Adipose tissue (tissue), 3 donors: ENCODE data around the gene ADARB2. TPM values are rescaled to one million over a fixed set of nuclear protein-coding genes. Genes with fewer than 3 reads are reported as not detected.
"Not testable (repeated sequence)": the region's sequence is repeated elsewhere in the genome, so short reads cannot be mapped to it uniquely, and the experiment has no call there.

ENCODE experiments used
- H3K27ac ChIP-seq: one replicate; pipeline ENCODE4 v1.5.1; 2013; ENCODE audit warnings: low read depth, low read length
- WGBS, 3 donors: extraction: QIAGEN DNeasy Blood & Tissue Kit; methylation state at CpG; one replicate each; pipeline ENCODE4 v1.1.7; 2013; 5-methylcytosine and 5-hydroxymethylcytosine counted together
- polyA plus RNA-seq, 3 donors: library from polyadenylated mRNA; stranded (reverse); fragments of 200-250 nt; gene quantifications; one replicate each; pipeline ENCODE4 v1.2.3, GENCODE V29; 2013
- donor health status: healthy with polysubstance abuse.
- donor health status: Bipolar disorder and iron deficiency.
- donor health status: healthy.

Gene ADARB2
- polyA plus RNA-seq, 3 donors, result 0.31 to 1.9 (median 0.56) TPM

DNA sequence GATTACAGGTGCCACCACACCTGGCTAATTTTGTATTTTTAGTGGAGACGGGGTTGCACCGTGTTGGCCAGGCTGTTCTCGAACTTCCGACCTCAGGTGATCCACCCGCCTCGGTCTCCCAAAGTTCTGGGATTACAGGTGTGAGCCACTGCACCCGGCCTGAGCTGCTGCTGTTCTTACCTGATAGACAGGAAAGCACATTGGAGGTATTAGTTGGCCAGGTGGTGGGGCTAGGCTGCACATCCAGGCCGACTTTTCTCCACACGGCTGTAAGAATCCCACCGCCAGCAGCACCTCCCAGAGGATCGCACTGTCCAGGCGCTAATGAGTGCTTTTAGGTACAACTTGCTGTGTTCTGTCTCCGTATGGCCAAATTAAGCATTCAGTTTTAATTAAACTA lies 568.6 kb downstream of the ADARB2 start:
- 85 to 88% (median 87%) methylated on average over 13 of the region's 13 CpGs for WGBS, 3 donors
- no peak overlapping the region for H3K27ac ChIP-seq

DNA sequence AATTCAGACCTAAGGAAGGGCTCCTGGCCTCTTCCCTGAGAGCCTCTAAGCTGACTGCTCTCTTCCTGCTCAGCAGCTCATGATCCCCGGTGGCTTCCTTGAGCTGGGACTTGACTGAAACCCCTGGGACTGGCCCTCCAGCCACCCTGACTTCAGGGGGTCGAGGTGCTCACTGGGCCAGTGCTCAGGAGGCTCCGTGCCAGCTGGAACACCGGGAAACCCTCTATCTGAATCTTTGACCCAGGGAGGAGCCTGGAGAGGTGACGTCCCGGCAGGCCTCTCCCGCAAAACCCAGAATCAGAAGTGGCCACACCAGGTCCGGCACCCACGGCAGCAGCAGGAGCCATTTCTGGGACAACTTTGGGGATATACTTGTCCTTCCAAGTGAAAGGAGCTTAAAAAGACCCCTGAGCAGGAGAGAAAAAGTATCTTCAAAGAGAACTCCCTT lies 570.5 kb downstream of the ADARB2 start:
- H3K27ac ChIP-seq, result no peak overlapping the region
- 80 to 88% (median 84%) methylated on average over 9 of the region's 9 CpGs for WGBS, 3 donors

DNA sequence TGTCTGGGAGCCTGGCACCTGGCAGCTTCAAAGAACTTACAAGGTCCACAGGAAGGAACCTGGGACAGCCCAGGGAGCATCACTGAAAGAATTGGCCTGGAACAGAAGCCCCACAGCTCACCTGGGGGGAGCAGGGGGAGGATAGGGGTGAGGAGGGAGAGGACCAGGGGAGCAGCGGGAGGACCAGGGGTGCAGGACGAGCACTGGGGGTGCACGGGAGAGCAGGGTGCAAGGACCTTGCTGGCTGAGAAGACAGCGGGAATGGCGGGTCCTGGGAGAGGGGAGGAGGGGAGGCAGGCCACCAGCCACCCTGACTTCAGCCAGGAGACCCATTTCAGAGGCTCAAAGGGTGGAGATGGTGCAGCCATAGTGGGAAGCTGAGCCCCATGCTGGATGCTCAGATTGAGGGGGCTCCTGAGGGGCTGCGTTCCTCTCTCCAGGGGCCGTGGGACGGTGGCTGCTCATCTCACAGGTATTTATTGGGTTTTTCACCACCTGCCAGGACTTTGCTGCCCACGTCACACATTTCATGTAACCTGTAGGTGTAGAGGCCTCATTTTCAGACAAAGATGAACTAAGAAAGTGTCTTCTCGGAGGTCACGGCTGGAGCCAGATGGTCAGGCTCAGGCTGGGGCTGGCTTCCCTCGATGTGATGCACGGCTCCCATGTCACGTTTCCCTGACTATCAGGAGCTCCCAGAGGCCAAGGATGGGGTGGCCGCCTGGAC lies 571.1 kb downstream of the ADARB2 start:
- WGBS, 3 donors, result 88 to 90% (median 88%) methylated on average over 14 to 15 of the region's 15 CpGs
- H3K27ac ChIP-seq, result no peak overlapping the region

DNA sequence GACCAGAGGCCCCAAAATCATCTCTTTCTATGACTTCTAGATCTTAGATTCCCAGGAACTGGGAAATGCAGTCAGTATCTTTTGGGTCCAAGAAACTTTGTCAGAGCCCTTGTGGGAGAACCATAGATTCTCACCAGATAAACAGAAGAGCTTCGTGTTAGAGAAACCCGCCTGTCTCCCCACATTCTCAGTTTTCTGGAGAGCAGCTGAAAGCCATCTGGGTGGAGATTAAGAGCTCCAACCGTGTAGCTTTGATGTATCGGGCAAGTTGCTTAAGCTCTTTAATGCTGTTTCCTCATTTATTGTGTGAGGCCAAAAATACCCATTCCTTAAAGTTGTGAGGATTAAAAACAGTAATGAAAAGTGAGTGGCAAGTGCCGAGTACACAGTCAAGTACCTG lies 573.5 kb downstream of the ADARB2 start:
- H3K27ac ChIP-seq, result no peak overlapping the region
- 70 to 72% (median 70%) methylated on average over 5 of the region's 5 CpGs for WGBS, 3 donors

DNA sequence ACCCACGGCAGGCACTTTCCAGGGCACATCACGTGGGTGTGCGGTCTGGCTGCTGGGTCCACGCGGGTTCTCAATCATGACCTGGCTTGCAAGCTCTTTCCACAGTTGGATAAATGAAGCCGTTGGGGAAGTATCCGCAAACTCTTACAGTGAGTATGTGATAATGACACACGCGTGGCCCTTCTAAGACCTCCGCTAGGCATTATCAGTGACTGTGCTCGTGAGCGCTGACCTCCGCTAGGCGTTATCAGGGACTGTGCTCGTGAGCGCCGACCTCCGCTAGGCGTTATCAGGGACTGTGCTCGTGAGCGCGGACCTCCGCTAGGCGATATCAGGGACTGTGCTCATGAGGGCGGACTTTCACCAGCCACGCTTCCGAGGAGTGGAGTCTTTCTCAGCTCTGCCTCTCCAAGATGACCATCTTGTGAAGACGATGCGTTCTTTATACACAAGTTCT lies 574.1 kb downstream of the ADARB2 start:
- no peak overlapping the region for H3K27ac ChIP-seq
- 90 to 92% (median 90%) methylated on average over 29 of the region's 29 CpGs for WGBS, 3 donors

DNA sequence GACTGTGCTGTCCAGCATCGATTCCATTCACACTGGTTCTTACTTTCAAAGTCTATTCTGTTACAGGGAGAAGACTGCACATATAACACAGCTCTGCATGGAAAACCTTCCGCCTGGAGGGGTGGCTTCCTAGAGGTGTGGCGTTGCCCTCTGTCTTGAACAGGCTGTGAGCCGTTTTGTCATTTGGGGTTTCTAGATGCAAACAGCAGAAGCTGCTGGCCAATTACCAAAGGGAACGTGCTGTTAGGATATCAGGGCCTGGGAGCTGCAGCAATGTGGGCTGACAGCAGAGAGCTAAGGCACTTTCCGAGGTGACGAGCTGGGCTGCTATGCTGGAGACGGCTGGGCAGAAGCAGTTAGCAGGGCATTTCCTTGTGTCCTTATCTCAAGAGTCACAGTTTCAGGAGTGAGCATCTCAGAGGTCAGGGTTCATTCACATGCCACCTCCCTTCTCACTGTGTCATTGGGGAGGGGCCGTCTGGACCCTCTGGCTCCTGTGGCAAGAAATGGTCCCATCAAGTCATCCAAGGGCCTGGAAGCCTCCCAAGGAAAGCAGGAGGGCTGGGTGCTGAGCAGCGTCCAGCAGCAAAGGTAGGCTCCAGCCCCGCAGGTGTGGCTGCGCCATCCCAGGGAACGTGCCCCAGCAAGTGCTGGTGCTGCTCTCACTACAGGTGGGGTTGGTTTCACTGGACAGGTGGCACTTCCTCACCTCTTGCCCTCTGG lies 574.7 kb downstream of the ADARB2 start:
- 69 to 75% (median 70%) methylated on average over 13 of the region's 13 CpGs for WGBS, 3 donors
- H3K27ac ChIP-seq, result no peak overlapping the region

DNA sequence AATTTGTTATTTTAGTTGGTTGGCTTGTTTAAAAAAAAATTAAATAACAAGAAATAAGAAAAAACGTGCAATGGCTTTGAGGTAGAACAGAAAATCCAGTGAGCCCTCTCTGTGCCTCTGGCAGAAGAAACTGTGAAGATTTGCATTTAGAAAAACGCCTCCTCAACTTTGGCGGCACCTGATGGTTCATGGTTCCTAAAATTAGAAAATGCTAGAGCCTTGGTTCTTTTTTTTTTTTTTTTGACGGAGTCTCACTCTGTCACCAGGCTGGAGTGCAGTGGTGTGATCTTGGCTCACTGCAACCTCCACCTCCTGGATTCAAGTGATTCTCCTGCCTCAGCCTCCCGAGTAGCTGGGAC lies 576.0 kb downstream of the ADARB2 start:
- H3K27ac ChIP-seq, result not testable (repeated sequence)
- WGBS, 3 donors, result 76 to 83% (median 78%) methylated on average over 5 of the region's 5 CpGs

DNA sequence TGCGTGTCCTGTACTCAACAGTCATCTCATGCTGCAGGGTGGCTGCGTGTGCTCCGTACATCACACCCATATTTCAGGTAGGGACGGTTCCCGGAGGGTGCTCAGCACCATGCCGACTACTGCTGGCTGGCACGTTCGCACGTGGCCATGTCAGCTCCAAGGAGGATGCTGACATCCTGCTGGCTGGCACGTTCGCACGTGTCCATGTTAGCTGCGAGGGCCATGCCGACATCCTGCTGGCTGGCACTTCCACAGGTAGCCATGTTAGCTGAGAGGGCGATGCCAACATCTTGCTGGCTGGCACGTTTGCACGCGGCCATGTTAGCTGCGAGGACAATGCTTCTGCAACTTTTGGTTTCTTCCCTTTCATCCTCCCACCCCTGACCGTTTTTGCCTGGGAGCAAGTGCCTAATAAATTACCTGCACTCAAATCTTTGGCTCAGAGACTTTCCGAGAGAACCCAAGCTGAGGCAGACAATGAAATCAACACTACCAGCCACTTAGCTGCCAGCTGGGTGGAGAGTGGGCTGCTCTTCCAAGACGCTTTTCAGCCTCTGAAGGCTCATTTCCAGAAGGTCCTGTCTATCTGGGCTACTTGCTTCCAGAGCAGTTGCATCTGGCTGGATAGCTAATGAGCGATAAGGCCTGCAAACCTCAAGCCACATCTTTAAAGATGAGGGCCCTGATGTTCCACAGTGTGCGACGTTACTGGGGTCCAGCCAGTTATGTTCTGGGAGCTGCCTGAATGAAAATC lies 576.6 kb downstream of the ADARB2 start:
- 88 to 89% (median 88%) methylated on average over 25 of the region's 25 CpGs for WGBS, 3 donors
- no peak overlapping the region for H3K27ac ChIP-seq

DNA sequence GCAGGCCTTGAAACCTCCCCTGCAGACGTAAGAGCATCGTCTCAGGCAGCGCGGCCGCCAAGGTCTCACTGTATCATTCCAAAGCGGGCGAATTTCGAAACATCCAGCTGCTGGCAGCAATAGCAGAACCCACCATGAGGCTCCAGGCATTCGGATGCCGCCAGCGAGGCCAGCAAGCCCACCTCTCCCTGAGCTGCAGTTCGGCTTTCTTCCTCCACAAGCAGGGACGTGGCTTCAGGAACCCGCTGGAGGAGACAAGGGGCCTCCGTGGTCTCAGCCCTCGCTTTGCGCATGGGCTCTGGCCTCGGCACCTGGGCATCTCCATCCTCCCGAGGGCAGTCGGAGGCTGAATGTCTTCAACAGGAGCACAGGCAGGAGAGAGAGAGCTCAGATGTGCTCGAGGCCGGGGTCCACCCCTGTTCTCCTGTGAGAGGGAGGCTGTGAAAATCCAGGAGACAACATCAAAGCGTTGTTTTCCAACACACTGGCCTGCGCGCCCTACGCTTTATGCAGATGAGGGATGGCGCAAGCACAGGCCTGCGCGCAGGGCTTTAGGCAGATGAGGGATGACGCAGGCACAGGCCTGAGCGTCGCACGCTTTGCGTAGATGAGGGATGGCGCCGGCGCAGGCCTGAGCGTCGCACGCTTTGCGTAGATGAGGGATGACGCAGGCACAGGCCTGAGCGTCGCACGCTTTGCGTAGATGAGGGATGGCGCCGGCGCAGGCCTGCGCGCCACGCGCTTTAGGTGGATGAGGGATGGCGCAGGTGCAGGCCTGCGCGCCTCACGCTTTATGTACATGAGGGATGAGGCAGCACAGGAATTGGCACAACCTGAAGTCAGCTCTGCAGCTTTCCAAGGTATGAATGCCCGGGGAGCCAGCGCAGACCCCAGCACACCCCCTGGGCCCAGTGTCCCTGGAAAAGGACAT lies 577.9 kb downstream of the ADARB2 start:
- no peak overlapping the region for H3K27ac ChIP-seq
- WGBS, 3 donors, result 79 to 89% (median 86%) methylated on average over 57 to 59 of the region's 59 CpGs

DNA sequence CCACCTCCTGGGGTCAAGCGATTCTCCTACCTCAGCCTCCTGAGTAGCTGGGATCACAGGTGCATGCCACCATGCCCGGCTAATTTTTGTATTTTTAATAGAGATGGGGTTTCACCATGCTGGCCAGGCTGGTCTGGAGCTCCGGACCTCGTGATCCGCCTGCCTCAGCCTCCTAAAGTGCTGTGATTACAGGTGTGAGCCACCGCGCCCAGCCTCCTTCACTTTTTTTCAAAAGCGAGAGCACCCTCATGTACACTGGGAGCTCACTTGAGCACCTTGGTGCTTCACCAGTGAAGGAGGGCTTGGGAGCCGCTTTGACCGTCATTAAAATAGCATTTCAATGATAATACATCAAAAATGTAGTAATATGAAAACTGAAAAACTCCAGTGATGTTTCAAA lies 578.8 kb downstream of the ADARB2 start:
- not testable (repeated sequence) for H3K27ac ChIP-seq
- WGBS, 3 donors, result 91 to 94% (median 94%) methylated on average over 10 of the region's 10 CpGs

DNA sequence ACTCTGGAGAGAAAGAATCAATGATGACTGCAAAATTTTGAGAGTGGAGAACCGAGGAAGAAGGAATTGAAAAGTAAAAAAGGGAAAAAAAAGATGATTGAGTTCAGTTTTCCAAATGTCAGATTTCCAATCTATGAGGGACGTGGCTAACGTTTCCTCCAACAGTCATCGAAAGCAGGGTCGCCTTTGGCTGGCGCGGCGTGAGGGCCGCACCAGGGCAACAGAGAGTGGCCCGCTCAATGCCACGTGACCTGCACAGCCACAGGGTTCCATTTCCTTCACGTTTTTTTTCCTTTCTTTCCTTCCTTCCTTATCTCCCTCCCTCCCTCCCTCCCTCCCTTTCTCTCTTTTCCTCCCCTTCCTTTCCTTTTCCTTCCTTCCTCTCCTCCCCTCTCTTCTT lies 579.3 kb downstream of the ADARB2 start:
- 82 to 86% (median 84%) methylated on average over 12 of the region's 12 CpGs for WGBS, 3 donors

DNA sequence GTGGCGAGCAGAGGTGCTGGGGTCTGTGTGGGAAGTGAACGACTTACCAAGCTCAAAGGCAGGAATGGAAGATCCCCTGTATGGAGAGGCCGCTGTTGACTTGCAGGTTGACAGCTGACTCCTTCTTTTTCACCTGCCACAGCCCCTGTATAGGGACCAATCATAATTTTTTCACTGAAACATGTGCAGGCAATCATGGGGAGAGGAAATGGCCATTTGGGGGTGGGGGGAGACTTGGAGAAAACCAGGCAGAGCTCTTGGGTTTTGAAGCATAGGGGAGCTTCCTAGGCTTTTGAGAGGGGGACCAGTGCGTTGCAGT lies 579.8 kb downstream of the ADARB2 start:
- H3K27ac ChIP-seq, result no peak overlapping the region
- WGBS, 3 donors, result 69 to 78% (median 77%) methylated on average over 4 of the region's 4 CpGs

More for the DNA sequence above, 579.3 kb downstream of the ADARB2 start:
- no peak overlapping the region for H3K27ac ChIP-seq

DNA sequence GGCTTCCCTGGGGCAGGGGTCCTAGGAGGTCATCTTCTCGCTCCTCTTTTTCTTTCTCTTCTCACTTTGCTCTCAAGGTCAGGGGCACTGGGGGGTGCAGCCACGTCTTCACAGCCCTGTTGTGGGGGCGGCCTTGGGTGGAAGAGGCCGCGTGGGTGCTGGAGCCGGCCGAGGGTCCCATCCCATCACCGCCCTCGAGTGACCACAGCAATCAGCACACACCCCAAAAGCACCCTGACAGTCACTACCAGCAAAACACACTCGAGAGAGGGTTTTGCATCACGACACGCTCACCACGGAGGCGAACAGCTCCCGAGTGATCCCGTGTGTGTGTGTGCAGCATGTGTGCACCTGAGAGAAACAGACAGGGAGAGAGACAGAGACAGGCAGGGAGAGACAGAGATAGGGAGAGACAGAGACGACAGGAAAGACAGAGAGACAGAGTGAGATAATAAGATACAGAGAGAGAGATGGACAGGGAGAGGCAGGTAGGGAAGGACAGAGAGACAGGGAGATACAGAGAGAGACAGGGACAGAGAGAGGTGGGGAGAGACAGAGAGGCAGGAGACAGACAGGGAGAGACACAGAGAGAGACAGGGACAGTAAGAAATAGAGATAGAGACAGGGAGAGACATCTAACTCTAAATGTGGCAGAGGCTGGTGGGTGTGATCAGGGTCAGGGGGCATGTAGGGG lies 580.3 kb downstream of the ADARB2 start:
- 75 to 84% (median 83%) methylated on average over 17 of the region's 17 CpGs for WGBS, 3 donors
- H3K27ac ChIP-seq, result no peak overlapping the region

DNA sequence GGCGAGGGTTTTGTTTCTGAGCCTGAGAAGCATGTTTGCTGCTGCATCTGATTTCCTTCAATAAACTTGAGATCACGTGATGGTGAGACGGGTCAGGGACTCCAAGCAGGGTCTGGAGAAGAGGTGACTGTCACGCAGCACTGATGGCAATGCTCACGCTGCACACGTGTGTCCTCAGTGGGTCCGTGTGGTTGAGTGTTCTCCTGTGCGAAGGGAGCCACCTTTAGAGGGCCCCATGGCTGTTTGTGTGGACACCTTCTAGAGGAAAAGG lies 580.8 kb downstream of the ADARB2 start:
- H3K27ac ChIP-seq, result no peak overlapping the region
- 77 to 89% (median 85%) methylated on average over 8 of the region's 8 CpGs for WGBS, 3 donors

DNA sequence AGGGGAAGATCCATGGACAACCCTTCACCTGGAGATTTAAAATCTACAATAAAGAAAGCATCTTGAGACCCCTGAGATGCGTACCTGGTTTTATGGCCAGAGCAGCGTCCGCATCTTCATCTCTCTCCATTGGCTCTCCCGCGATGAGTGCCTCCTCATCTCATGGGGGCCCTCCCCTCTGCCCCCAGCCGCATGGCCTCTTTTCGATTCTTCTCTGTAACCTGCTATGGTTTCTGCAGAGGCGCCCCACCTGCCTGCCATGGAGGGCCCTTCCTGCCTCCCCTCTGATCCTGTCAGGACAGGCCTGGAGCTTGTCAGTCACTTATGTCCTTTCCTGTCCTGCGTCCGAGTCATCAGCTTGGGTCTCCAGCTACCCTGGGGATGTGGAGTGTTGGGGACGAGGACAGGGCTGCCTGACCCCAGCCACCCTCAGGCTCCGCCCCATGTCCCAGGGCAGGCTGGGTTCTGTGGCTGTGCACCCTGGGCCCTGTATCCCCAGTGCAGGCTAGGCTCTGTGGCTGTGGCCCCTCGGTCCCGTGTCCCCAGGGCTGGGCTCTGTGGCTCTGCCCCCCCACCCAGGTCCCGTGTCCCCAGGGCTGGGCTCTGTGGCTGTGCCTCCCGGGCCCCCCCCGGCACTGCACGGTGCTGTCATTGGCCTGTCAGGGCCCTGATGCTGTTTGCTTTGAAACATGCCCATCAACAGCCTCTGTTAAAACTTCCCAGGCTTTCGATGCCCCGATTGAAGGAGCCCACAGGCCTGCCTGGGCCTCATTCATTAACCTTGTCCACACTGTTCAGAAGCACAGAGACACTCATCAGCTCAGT lies 581.3 kb downstream of the ADARB2 start:
- WGBS, 3 donors, result 83 to 87% (median 86%) methylated on average over 20 of the region's 20 CpGs
- H3K27ac ChIP-seq, result no peak overlapping the region

DNA sequence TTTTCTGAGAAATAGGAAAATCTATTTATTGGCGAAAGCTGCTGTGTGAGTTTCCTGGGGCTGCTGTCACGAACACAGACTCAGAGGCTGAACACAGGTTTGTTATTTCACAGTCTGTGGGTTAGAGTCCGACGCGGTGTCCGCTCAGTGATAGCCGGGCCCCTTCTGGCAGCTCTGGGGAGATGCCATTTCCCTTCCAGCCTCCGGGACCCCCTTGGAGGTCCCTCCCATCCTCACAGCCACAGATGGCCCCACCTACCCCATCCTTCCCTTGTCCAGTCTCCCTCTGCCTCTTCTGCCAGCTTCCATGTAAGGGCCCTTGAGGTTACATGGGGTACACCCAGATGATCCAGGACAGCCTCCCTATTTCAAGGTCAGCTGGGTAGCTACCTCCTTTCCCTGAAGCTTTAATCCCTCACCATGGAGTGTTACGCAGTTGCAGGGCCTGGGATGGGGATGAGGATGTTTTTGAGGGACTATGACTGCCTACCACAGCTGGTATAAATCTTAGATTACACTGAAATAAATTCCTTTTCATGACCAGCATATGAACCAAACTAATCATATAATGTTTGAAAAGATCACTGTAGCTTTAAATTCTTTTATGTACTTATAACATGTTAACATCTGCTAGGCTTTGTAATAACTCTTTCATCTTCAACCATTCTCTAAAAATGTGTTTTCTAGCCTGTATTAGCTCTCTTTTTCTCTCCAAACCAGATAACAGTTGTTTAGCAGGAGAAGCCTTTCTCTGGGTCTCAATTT lies 582.6 kb downstream of the ADARB2 start:
- WGBS, 3 donors, result 63 to 76% (median 65%) methylated on average over 9 of the region's 9 CpGs
- no peak overlapping the region for H3K27ac ChIP-seq
